ENCODE data around the gene FXN. TPM values are rescaled to one million over a fixed set of nuclear protein-coding genes. Genes with fewer than 3 reads are reported as not detected.
A peak's percentile ranks its signal among the peaks of the same experiment; 100 is the strongest.

The FXN gene
- total RNA-seq, 4 donors from 2014 or later = 0.17 to 5.6 (median 3.0) TPM

- H3K4me3 ChIP-seq (ENCODE audit: low read depth, poor library complexity, severe bottlenecking) = no peak overlapping the region
- no peak for TF ChIP-seq POLR2A (IDR thresholded peaks at IDR 0.05)
- TF ChIP-seq, protein P1, sequence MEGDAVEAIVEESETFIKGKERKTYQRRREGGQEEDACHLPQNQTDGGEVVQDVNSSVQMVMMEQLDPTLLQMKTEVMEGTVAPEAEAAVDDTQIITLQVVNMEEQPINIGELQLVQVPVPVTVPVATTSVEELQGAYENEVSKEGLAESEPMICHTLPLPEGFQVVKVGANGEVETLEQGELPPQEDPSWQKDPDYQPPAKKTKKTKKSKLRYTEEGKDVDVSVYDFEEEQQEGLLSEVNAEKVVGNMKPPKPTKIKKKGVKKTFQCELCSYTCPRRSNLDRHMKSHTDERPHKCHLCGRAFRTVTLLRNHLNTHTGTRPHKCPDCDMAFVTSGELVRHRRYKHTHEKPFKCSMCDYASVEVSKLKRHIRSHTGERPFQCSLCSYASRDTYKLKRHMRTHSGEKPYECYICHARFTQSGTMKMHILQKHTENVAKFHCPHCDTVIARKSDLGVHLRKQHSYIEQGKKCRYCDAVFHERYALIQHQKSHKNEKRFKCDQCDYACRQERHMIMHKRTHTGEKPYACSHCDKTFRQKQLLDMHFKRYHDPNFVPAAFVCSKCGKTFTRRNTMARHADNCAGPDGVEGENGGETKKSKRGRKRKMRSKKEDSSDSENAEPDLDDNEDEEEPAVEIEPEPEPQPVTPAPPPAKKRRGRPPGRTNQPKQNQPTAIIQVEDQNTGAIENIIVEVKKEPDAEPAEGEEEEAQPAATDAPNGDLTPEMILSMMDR (IDR thresholded peaks at IDR 0.05) = no peak
- intact Hi-C loops (cut with DNase I; ENCODE audit: low total_unique reads) = loop anchor here (10.0 kb wide), 1 partner anchor 114 kb away; no protein-coding TSS in a partner anchor
- DNase-seq (ENCODE audit: low spot score in 2 of 2) = no peak
- WGBS, 2 donors = 94 to 96% methylated on average over 3 of the region's 3 CpGs
These were observed 35.5 kb downstream of the FXN start for GRCh38 chr9:69071059-69071458.

- intact Hi-C loops (cut with DNase I; ENCODE audit: low total_unique reads) = loop anchor here (10.0 kb wide), 1 partner anchor 112 kb away; no protein-coding TSS in a partner anchor
- WGBS, 2 donors = 55 to 65% methylated on average over 4 of the region's 4 CpGs
- TF ChIP-seq, protein P1 (IDR thresholded peaks at IDR 0.05) = no peak
- TF ChIP-seq POLR2A (IDR thresholded peaks at IDR 0.05) = no peak
- no peak overlapping the region for H3K4me3 ChIP-seq (ENCODE audit: low read depth, poor library complexity, severe bottlenecking)
- no peak for DNase-seq (ENCODE audit: low spot score in 2 of 2)
These were observed 37.6 kb downstream of the FXN start for GRCh38 chr9:69073103-69073502.

GRCh38 chr9:69074801-69075200 lies 39.2 kb downstream of the FXN start:
- WGBS, 2 donors = 83 to 89% methylated on average over 2 of the region's 2 CpGs
- H3K4me3 ChIP-seq (ENCODE audit: low read depth, poor library complexity, severe bottlenecking) = no peak overlapping the region
- intact Hi-C loops (cut with DNase I; ENCODE audit: low total_unique reads) = loop anchor here (10.0 kb wide), 1 partner anchor 110 kb away; no protein-coding TSS in a partner anchor
- no peak for DNase-seq (ENCODE audit: low spot score in 2 of 2)
- TF ChIP-seq, protein P1 (IDR thresholded peaks at IDR 0.05) = no peak

- intact Hi-C loops (cut with DNase I; ENCODE audit: low total_unique reads) = loop anchor here (10.0 kb wide), 1 partner anchor 108 kb away; no protein-coding TSS in a partner anchor
- no peak for TF ChIP-seq POLR2A (IDR thresholded peaks at IDR 0.05)
- TF ChIP-seq, protein P1 (IDR thresholded peaks at IDR 0.05) = no peak
- DNase-seq (ENCODE audit: low spot score in 2 of 2) = no peak
- H3K4me3 ChIP-seq (ENCODE audit: low read depth, poor library complexity, severe bottlenecking) = no peak overlapping the region
- 80 to 84% methylated on average over 5 of the region's 5 CpGs for WGBS, 2 donors
These were observed 41.0 kb downstream of the FXN start for GRCh38 chr9:69076550-69076949.

DNA sequence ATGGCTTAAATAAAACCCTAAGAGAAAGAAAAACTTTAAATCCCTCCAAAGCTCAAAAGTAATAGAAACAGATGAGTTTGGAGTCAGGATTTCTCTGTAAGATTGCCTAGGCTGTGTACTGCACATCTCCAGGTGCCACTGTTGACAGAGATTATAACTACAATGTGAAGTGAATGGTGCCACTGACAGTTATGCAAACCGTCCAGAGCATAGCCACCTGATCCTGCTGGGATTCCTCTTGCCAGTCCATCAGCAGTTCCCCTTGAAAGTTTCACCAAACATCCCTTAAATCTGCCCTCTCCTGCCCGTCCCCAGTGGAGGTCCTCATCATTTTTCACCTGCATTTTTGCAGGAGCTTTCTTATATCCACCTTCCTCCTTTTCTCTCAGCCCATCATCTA lies 42.5 kb downstream of the FXN start:
- no peak overlapping the region for H3K4me3 ChIP-seq (ENCODE audit: low read depth, poor library complexity, severe bottlenecking)
- WGBS, 2 donors = 43 to 51% methylated on average over 2 of the region's 2 CpGs
- no peak for TF ChIP-seq POLR2A (IDR thresholded peaks at IDR 0.05)
- TF ChIP-seq, protein P1 (IDR thresholded peaks at IDR 0.05) = no peak
- no peak for DNase-seq (ENCODE audit: low spot score in 2 of 2)
- intact Hi-C loops (cut with DNase I; ENCODE audit: low total_unique reads) = loop anchor here (10.0 kb wide), 1 partner anchor 107 kb away; no protein-coding TSS in a partner anchor

GRCh38 chr9:69078581-69078980 lies 43.0 kb downstream of the FXN start:
- intact Hi-C loops (cut with DNase I; ENCODE audit: low total_unique reads) = loop anchor here (10.0 kb wide), 1 partner anchor 106 kb away; no protein-coding TSS in a partner anchor
- peak in 1 of 2 donors; percentile 29 for DNase-seq (ENCODE audit: low spot score in 2 of 2)
- no peak for TF ChIP-seq POLR2A (IDR thresholded peaks at IDR 0.05)
- TF ChIP-seq, protein P1 (IDR thresholded peaks at IDR 0.05) = no peak
- 0 to 13% methylated on average over 1 of the region's 1 CpG for WGBS, 2 donors
- no peak overlapping the region for H3K4me3 ChIP-seq (ENCODE audit: low read depth, poor library complexity, severe bottlenecking)
